GM18868 (cell line): ENCODE measurements around the gene RNF26.
A peak's percentile ranks its signal among the peaks of the same experiment; 100 is the strongest.
"Not testable (repeated sequence)": the region's sequence is repeated elsewhere in the genome, so short reads cannot be mapped to it uniquely, and the experiment has no call there.

Experiments used
- ATAC-seq: cut with Tn5 transposase; IDR thresholded peaks from one replicate; pipeline ENCODE4 v1.9.1; 2021; ENCODE audit warnings: mild to moderate bottlenecking, moderate library complexity; ENCODE audit not compliant: unreplicated experiment

The RNF26 gene

GRCh38 chr11:119381181-119381988 lies 47.1 kb downstream of the RNF26 start, which contains the start of gene USP2:
Gene USP2, minus strand, starts transcription at chr11:119381690. Its CDS starts 8,210 bp downstream, at chr11:119373480.
- ATAC-seq, result peak; percentile 99

GRCh38 chr11:119382101-119382500 lies 47.8 kb downstream of the RNF26 start:
- no peak for ATAC-seq

GRCh38 chr11:119382513-119382912 lies 48.2 kb downstream of the RNF26 start:
- not testable (repeated sequence) for ATAC-seq

- ATAC-seq, result no peak
These were observed 50.0 kb downstream of the RNF26 start for GRCh38 chr11:119384332-119384731.
